Frontal cortex (tissue), 4 donors: ENCODE results near the gene RTN4R. TPM values are rescaled to one million over a fixed set of nuclear protein-coding genes. Genes with fewer than 3 reads are reported as not detected.

Experiments
- DNase-seq, 2 donors: peaks; one replicate each; pipeline ENCODE4 v3.0.0; 2012; ENCODE audit warnings: low spot score in 2 of 2
- FAIRE-seq: peaks from 2 replicates; lab custom pipeline; 2012; peaks lifted over from hg19 to GRCh38; lab: Jason Lieb, UNC
- total RNA-seq: library from RNA; depleted of rRNA; stranded (reverse); fragments of >200 nt; gene quantifications from one replicate; pipeline ENCODE4 v1.2.3, GENCODE V29; 2014
- donor health status: control.
- donor health status: control.
- donor health status: control.

The RTN4R gene
- total RNA-seq, 1 donor from 2014 or later, result 10.2 TPM

GRCh38 chr22:20210473-20211059, 57.6 kb downstream of the RTN4R start:
- FAIRE-seq (no peak), DNase-seq (no peak)

GRCh38 chr22:20209761-20210250, 58.3 kb downstream of the RTN4R start:
- FAIRE-seq (no peak), DNase-seq (no peak)

DNA sequence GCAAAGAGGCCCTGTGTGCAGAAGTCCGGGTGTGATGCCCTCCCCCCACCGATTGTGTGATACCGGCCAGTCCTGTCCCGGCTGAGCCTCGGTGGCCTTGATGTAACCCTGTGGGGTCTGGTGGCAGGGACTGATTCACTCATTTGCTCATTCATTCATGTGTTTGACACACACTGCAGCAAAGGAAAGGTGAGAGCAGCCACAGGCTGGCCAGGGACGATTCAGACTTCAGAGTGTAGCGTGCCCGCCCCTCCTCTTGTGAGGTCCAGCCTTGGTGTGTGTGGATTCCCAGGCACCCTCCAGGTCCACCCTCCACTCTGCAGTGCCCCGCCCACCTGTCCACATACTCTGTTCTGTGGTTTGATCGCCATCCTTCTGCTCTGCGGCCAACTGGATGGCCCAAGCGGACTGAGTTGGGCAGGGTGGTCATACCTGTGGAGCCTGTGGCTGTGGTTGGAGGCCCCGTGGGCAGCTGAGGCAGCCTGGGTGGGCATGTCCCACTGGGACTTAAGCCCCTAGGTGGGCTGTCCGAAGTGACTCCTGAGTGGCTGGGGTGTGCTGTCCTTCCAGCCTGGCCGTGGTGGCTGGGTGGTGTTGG, 59.3 kb downstream of the RTN4R start:
- FAIRE-seq (no peak), DNase-seq (no peak)

DNA sequence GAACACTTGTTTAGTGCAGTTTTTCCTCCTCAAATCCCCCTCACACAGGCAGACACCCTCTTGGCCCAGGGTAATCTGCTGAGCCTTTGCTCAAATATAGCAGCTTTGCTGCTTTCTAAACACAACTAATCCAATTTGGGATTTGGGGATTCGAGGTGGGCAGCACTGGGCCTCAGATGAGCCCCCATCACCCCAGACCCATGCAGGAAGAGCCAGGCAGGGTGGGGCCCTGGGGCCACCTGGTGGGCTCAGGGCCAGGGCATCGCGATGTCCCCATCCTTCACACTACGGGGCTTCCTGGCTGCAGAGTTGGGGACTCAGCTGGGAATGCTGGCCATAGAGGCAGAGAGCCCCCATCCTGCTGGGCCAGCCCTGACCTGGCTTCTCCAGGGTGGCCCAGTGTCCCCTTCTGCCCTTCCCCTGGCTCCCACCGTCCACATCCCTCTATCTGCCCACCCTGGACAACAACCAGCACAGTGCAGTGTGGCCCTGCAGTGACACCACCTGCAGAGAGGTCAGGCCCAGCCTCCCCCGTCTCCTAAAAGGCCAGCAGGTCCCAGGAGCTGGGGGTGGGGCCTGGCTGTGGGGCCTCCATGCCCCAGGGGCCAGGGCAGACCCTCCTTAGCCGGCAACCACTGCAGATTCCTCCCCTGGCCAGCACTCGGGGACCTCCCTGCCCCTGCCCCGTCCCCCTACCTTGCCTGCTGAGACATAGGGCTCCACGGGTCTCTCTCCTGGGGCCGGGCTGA, 60.7 kb downstream of the RTN4R start:
- FAIRE-seq (no peak), DNase-seq (no peak)

GRCh38 chr22:20206709-20207215, 61.4 kb downstream of the RTN4R start:
- FAIRE-seq (no peak), DNase-seq (no peak)

DNA sequence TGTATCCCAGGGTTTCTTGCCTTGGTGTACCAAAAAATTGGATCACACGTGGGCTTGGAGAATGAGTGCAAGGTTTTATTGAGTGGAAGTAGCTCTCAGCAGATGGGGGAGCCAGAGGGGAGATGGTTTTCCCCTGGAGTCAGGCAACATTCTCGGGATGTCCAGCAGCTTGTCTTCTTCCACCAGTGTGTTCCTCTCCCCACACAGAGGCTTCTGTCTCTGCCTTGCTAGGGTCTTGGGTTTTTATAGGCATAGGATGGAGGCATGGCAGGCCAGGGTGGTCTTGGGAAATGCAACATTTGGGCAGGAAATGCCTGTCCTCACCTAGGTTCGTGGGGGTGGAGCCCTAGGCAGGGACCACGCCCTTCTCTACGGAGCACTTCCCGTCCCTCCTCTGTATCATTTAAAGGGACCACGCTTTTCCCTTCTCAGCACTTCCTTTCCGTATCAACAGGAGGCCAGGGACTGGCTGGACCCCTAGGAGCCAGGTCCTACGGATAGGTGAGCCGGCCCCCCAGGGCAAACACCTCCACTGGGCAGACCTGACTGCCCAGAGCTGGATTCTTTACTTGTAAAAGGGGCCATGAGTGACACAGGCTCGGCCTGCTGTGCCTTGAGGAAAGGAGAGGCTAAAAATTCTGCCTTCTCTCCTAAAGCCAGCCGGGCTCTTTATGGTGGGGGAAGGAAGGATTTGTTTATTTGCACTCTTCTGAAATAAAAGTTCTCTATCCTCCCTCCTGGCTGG, 62.0 kb downstream of the RTN4R start:
- DNase-seq (no peak), FAIRE-seq (no peak)

- FAIRE-seq (no peak), DNase-seq (no peak)
These were observed 62.6 kb downstream of the RTN4R start for GRCh38 chr22:20205464-20205963.

- no peak for FAIRE-seq
- DNase-seq, result no peak
These were observed 63.3 kb downstream of the RTN4R start for GRCh38 chr22:20204806-20205205.

DNA sequence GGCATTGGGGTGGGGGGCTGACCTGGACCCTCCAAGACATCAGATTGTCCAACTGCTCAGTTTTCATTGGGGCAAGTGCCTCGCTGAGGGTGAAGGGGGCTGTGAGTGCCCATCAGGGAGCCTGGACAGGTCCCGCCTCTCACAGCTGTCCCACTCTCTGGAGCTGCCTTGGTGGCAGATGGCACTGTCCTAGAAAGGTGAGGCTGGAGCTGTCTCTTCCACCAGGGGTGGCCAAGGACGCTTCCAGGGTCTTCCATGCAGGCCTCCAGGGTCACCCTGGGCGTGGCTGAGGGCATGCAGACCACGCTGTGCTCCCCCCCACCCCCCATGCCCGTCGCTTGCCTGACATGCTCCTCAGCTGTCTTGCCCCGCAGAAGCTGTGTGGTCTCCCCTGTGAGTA, 63.8 kb downstream of the RTN4R start:
- no peak for DNase-seq
- no peak for FAIRE-seq

- DNase-seq, result no peak
These were observed 64.4 kb downstream of the RTN4R start for GRCh38 chr22:20203552-20204201.

DNA sequence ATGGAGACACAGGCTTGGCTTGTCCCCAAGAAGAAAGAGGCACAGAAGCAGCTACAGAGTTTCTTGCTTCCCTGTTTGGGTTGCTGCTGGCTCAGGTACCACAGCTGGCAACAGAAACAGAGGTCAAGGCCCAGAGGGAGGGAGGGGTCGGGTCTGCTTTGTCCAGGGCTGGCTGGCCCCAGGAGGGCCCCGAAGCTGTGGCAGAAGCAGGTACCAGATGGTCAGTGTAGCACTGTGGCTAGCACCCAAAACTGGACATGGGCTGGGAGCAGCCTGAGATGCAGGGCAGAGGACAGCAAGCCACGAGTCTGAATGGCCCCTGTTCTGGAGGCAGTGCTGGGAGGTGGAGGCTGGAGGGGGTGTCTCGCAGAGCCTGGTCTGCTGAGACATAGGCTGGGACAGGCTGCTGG, 65.0 kb downstream of the RTN4R start:
- DNase-seq (no peak), FAIRE-seq (no peak)

More at GRCh38 chr22:20203552-20204201, 64.4 kb downstream of the RTN4R start:
- FAIRE-seq, result no peak

DNA sequence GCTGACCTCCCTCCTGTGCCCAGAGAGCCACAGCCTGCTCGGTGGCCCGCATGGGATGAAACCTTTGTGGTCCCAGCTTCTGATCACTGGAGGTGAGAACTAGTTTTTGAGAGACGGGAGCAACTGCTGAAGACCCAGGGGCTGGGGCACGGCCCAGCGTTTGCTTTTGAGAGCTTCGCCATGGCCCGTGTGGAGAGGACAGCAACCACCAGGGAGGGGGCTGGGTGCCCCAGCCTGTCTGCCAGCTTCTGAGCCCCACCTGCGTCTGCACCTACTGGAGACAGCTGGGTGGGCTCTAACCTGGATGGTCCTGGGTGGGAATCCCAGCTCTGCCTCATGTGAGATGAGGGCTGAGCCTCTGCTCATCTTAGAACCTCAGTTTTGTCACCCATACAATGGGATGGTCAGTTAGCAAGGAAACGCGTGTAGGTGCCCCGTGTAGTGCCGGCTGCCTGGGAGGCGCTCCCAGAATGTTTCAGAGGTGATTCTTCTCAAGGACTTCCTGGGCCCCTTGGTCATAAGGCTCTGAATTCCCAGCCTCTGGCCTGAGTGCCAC, 66.2 kb downstream of the RTN4R start:
- no peak for DNase-seq
- FAIRE-seq, result no peak

- FAIRE-seq (no peak), DNase-seq (no peak)
These were observed 68.2 kb downstream of the RTN4R start for GRCh38 chr22:20199906-20200305.

DNA sequence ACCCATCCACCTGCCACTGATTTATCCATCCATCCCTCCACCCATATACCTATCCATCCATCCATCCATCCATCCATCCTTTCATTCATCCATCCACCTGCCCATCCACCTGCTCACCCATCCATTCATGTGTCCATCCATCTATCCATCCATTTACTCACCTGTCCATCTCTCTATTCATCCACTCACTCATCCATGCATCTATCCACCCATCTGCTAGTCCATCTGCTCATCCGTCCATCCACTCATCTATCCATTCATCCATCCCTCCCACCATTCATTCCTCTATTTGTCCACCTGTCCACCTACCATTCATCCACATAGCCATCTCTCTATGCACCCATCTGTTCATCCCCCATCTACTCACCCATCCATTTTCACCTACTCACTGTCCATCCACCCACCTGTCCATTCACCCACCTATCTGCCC, 68.7 kb downstream of the RTN4R start:
- DNase-seq (no peak), FAIRE-seq (no peak)

GRCh38 chr22:20198557-20199319, 69.4 kb downstream of the RTN4R start:
- FAIRE-seq, result no peak
- DNase-seq, result no peak

DNA sequence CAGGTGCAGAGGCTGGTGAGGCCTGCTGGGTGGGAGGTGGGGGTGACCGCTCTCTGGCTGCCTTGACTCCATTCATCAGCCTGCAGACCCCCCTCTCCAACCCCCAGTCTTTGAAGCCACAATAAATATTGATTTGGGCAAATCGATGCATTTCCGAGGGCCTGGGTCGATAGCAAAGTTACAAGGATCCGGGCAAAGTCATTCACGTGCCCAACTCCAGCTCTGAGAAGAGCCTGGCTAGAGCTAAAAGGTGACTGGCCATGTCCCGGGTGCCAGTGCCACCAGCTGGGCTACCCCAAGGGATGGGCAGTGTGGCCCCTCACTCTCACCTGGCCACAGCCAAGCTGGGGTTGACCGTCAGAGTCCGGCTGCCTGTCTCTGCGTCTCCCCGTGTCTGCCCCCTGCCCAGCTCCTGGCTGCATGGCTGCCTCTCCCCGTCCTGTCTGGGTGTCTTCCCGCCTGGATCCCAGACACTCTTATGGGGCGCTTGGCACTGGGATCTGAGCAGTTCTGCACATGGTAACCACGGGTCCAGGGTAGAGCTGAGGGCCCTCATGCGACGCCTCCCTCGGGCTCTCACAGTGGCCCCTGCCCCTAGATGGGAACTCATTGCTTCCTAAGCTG, 70.6 kb downstream of the RTN4R start:
- DNase-seq, result no peak
- no peak for FAIRE-seq

GRCh38 chr22:20196094-20196842, 71.8 kb downstream of the RTN4R start:
- FAIRE-seq (no peak), DNase-seq (no peak)
